MCF 10A (cell line): Measurements from ENCODE around the gene ANKRD50. TPM values are rescaled to one million over a fixed set of nuclear protein-coding genes. Genes with fewer than 3 reads are reported as not detected.

Source experiments
- BruUV-seq: library from RNA; stranded (reverse); fragments of 400-500 nt; replicated peaks from 2 replicates; lab custom pipeline; 2021; lab: Mats Ljungman, UMichigan
- CTCF ChIA-PET: fragments of 300-600 bp; sonication (Branson Sonifier 250); formaldehyde crosslinking; extraction: SDS; loops from one replicate; lab custom pipeline; 2021; ENCODE audit warnings: antibody characterized with exemption, inconsistent platforms; lab: Yijun Ruan, JAX
- POLR2A ChIA-PET: fragments of 300-600, 350-650 bp; sonication (Branson Sonifier 250); formaldehyde crosslinking; extraction: SDS; loops from one replicate; lab custom pipeline; 2020; ENCODE audit warnings: antibody characterized with exemption, inconsistent platforms; lab: Yijun Ruan, JAX
- DNase-seq: peaks from one replicate; pipeline ENCODE4 v3.0.0-alpha.2; 2018; ENCODE audit not compliant: unreplicated experiment
- H3K27ac Mint-ChIP-seq: one replicate; pipeline ENCODE4 v1.8.0; 2022; ENCODE audit warnings: mild to moderate bottlenecking, low read depth, mixed read lengths; ENCODE audit not compliant: unreplicated experiment
- H3K27me3 Mint-ChIP-seq: one replicate; pipeline ENCODE4 v1.8.0; 2022; ENCODE audit warnings: mixed read lengths; ENCODE audit not compliant: insufficient read depth, unreplicated experiment
- H3K36me3 Mint-ChIP-seq: one replicate; pipeline ENCODE4 v1.8.0; 2022; ENCODE audit warnings: mild to moderate bottlenecking, moderate library complexity, mixed read lengths; ENCODE audit not compliant: insufficient read depth, unreplicated experiment
- H3K4me1 Mint-ChIP-seq: one replicate; pipeline ENCODE4 v1.8.0; 2022; ENCODE audit warnings: mixed read lengths; ENCODE audit not compliant: insufficient read depth, unreplicated experiment
- H3K4me3 Mint-ChIP-seq: one replicate; pipeline ENCODE4 v1.8.0; 2022; ENCODE audit warnings: mild to moderate bottlenecking, moderate library complexity, mixed read lengths; ENCODE audit not compliant: unreplicated experiment
- H3K9me3 Mint-ChIP-seq: one replicate; pipeline ENCODE4 v1.8.0; 2022; ENCODE audit warnings: mixed read lengths; ENCODE audit not compliant: unreplicated experiment
- intact Hi-C: fragments of 100-400 bp; cut with micrococcal nuclease; formaldehyde crosslinking; loops from 2 replicates; pipeline ENCODE4 v1.14.1; 2022
- total RNA-seq: library from RNA; stranded (reverse); gene quantifications from 2 replicates; pipeline ENCODE4 v1.2.3, GENCODE V29; 2022
- TF ChIP-seq, protein P1 (sequence below): fragments of 200-600 bp; IDR thresholded peaks from one replicate; pipeline ENCODE4 v1.8.0; 2022; ENCODE audit warnings: antibody characterized with exemption, mild to moderate bottlenecking; ENCODE audit not compliant: unreplicated experiment

ANKRD50 gene
- total RNA-seq, 1 experiment from 2014 or later: 44.1 TPM

DNA sequence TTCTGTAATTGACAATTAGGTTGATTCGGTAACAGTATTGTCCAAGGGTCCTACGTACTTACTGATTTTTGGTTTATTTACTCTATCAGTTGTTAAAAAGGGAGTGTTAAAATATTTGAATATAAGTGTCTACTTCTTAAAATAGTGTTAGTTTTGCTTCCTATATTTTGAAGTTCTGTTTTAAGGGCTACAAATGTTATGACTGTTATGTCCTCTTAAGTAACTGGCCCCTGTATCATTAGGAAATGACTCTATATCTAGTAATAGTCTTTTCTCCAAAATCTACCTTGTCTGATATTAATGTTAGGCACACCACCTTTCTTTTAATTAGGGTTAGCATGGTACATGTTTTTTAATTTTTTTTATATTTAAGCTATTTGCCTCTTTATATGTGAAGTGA is 30.1 kb downstream of the ANKRD50 start:
- H3K36me3 Mint-ChIP-seq: peaks cover 22% of the 10 kb centered on the region
- BruUV-seq: no TSS peak
- H3K4me1 Mint-ChIP-seq: peaks cover 15% of the 10 kb centered on the region
- ChIA-PET POLR2A (interaction anchor here (0.8 kb wide), 1 partner anchor 28 kb away, joined by 3 read pairs; no protein-coding TSS in a partner anchor), CTCF (no interaction called here)
- no peak overlapping the region for H3K4me3 Mint-ChIP-seq
- H3K9me3 Mint-ChIP-seq: peaks cover 9% of the 10 kb centered on the region
- no peak overlapping the region for H3K27ac Mint-ChIP-seq
- no peaks in the 10 kb centered on the region for H3K27me3 Mint-ChIP-seq
- TF ChIP-seq, protein P1, sequence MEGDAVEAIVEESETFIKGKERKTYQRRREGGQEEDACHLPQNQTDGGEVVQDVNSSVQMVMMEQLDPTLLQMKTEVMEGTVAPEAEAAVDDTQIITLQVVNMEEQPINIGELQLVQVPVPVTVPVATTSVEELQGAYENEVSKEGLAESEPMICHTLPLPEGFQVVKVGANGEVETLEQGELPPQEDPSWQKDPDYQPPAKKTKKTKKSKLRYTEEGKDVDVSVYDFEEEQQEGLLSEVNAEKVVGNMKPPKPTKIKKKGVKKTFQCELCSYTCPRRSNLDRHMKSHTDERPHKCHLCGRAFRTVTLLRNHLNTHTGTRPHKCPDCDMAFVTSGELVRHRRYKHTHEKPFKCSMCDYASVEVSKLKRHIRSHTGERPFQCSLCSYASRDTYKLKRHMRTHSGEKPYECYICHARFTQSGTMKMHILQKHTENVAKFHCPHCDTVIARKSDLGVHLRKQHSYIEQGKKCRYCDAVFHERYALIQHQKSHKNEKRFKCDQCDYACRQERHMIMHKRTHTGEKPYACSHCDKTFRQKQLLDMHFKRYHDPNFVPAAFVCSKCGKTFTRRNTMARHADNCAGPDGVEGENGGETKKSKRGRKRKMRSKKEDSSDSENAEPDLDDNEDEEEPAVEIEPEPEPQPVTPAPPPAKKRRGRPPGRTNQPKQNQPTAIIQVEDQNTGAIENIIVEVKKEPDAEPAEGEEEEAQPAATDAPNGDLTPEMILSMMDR: no peak
- DNase-seq: no peak
- intact Hi-C loops: no loop called here

DNA sequence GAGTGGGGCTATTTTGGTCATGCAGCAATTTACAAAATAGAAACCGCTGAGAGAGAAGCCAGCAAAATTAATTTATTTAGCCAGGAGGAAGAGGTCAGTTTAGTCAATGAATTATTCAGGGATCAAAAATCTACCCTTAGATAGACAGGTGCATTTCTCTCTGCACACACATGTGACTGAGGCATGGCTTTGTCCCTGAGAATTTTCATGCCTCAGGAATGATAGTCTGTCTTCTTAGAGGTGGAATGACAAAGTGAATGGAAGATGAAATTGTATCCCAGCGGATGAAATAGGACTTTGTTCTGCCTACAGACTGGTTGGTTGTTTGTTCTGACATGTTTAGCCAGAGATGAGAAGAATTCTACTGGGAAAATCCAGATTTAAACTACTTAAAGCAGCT is 46.0 kb downstream of the ANKRD50 start:
- H3K36me3 Mint-ChIP-seq: peaks cover 50% of the 10 kb centered on the region
- DNase-seq: no peak
- H3K27ac Mint-ChIP-seq: no peak overlapping the region
- intact Hi-C loops: no loop called here
- no TSS peak for BruUV-seq
- no peaks in the 10 kb centered on the region for H3K9me3 Mint-ChIP-seq
- no peaks in the 10 kb centered on the region for H3K27me3 Mint-ChIP-seq
- ChIA-PET CTCF (interaction anchor here (1.1 kb wide), 1 partner anchor 333 kb away, joined by 3 read pairs; no protein-coding TSS in a partner anchor), POLR2A (no interaction called here)
- TF ChIP-seq, protein P1: no peak
- H3K4me1 Mint-ChIP-seq: no peaks in the 10 kb centered on the region
- H3K4me3 Mint-ChIP-seq: no peak overlapping the region

DNA sequence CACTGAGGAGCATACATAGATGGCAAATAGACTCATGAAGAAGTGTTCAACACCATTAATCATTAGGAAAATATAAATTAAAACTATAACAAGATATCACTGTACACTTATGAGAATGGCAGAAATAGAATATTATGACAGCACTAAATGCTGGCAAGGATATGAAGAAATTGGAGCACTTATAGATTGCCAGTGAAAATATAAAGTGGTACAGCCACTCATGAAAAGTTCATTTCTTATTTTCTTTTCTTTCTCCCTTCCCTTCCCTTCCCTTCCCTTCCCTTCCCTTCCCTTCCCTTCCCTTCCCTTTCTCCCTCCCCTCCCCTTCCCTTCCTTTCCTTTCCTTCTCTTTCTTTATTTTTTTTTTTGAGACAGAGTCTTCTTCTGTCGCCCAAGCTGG is 53.7 kb downstream of the ANKRD50 start:
- Mint-ChIP-seq H3K4me1 (no peaks in the 10 kb centered on the region), H3K4me3 (no peak overlapping the region), H3K36me3 (peaks cover 5% of the 10 kb centered on the region), H3K27me3 (no peaks in the 10 kb centered on the region), H3K27ac (no peak overlapping the region), H3K9me3 (no peaks in the 10 kb centered on the region)
- TF ChIP-seq, protein P1: no peak
- no TSS peak for BruUV-seq
- DNase-seq: no peak
- intact Hi-C loops: no loop called here
- CTCF ChIA-PET: no interaction called here
- POLR2A ChIA-PET: no interaction called here

DNA sequence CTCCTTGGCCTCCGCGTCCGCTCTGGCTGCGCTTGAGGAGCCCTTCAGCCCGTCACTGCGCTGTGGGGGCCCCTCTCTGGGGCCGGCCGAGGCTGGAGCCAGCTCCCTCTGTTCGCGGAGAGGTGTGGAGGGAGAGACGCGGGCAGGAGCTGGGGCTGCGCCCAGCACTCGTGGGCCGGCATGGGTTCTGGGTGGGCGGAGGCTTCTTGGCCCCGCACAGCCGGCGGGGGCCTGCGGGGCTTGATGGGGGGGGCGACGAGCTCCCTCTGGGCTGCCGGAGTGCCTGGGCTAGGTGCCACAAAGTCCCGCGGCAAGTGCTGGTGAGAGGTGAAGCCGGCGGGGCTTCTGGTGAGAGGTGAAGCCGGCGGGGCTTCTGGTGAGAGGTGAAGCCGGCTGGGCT is 61.9 kb downstream of the ANKRD50 start:
- H3K9me3 Mint-ChIP-seq: no peaks in the 10 kb centered on the region
- H3K36me3 Mint-ChIP-seq: peaks cover 12% of the 10 kb centered on the region
- BruUV-seq: no TSS peak
- H3K27ac Mint-ChIP-seq: no peak overlapping the region
- H3K4me1 Mint-ChIP-seq: no peaks in the 10 kb centered on the region
- DNase-seq: no peak
- ChIA-PET CTCF (no interaction called here), POLR2A (no interaction called here)
- H3K4me3 Mint-ChIP-seq: no peak overlapping the region
- TF ChIP-seq, protein P1: no peak
- intact Hi-C loops: no loop called here
- no peaks in the 10 kb centered on the region for H3K27me3 Mint-ChIP-seq
